ENCODE results near the gene ENTPD6.

Gene ENTPD6

GRCh38 chr20:25245461-25245860 is 49.9 kb downstream of the ENTPD6 start:
- DNase-seq = no peak

GRCh38 chr20:25246182-25246999 is 50.9 kb downstream of the ENTPD6 start:
- no peak for DNase-seq

- peak; percentile 59 for DNase-seq
Measured at GRCh38 chr20:25247000-25247517, 51.5 kb downstream of the ENTPD6 start.

- no peak for DNase-seq
Measured at GRCh38 chr20:25247518-25247955, 52.0 kb downstream of the ENTPD6 start.

GRCh38 chr20:25247956-25248785 is 52.7 kb downstream of the ENTPD6 start, which contains the start of gene PYGB:
Gene PYGB, plus strand, starts transcription at chr20:25248085. Its CDS starts 94 bp downstream, at chr20:25248179.
- peak; percentile 87 for DNase-seq

- no peak for DNase-seq
Measured at GRCh38 chr20:25248786-25249172, 53.3 kb downstream of the ENTPD6 start.

GRCh38 chr20:25249198-25249931 is 53.9 kb downstream of the ENTPD6 start:
- peak; percentile 51 for DNase-seq

- peak; percentile 5 for DNase-seq
Measured at GRCh38 chr20:25250508-25250907, 55.0 kb downstream of the ENTPD6 start.

GRCh38 chr20:25251019-25251418 is 55.5 kb downstream of the ENTPD6 start:
- DNase-seq = no peak

GRCh38 chr20:25251558-25251957 is 56.0 kb downstream of the ENTPD6 start:
- DNase-seq = peak; percentile 24

GRCh38 chr20:25252230-25252651 is 56.7 kb downstream of the ENTPD6 start:
- no peak for DNase-seq

GRCh38 chr20:25252686-25253421 is 57.3 kb downstream of the ENTPD6 start:
- DNase-seq = no peak

GRCh38 chr20:25253606-25254275 is 58.2 kb downstream of the ENTPD6 start:
- no peak for DNase-seq

- DNase-seq = peak; percentile 21
Measured at GRCh38 chr20:25254571-25254970, 59.1 kb downstream of the ENTPD6 start.

GRCh38 chr20:25254986-25255680 is 59.6 kb downstream of the ENTPD6 start:
- DNase-seq = peak; percentile 71

- DNase-seq = no peak
Measured at GRCh38 chr20:25256226-25256859, 60.8 kb downstream of the ENTPD6 start.

- no peak for DNase-seq
Measured at GRCh38 chr20:25257130-25257529, 61.6 kb downstream of the ENTPD6 start.

- no peak for DNase-seq
Measured at GRCh38 chr20:25257756-25258475, 62.4 kb downstream of the ENTPD6 start.

GRCh38 chr20:25258476-25258805 is 62.9 kb downstream of the ENTPD6 start:
- no peak for DNase-seq

GRCh38 chr20:25258828-25259227 is 63.3 kb downstream of the ENTPD6 start:
- no peak for DNase-seq
